GM12872 (cell line): ENCODE results near the gene GNAI3.

ENCODE experiments used
- CTCF ChIP-seq: IDR thresholded peaks from 3 replicates; pipeline ENCODE4 v1.5.1; 2011; ENCODE audit warnings: low read depth, mild to moderate bottlenecking, low read length, moderate library complexity; ENCODE audit not compliant: insufficient read depth

Gene GNAI3

GRCh38 chr1:109528712-109529111 lies 19.7 kb upstream of the GNAI3 start:
- no peak for TF ChIP-seq CTCF

GRCh38 chr1:109529881-109530456 lies 18.4 kb upstream of the GNAI3 start:
- no peak for TF ChIP-seq CTCF

- TF ChIP-seq CTCF = no peak
These were observed 17.8 kb upstream of the GNAI3 start for GRCh38 chr1:109530457-109531087.

GRCh38 chr1:109531380-109531779 lies 17.0 kb upstream of the GNAI3 start:
- no peak for TF ChIP-seq CTCF

- TF ChIP-seq CTCF = no peak
These were observed 16.5 kb upstream of the GNAI3 start for GRCh38 chr1:109531826-109532364.

- TF ChIP-seq CTCF = peak; percentile 99
These were observed 15.9 kb upstream of the GNAI3 start for GRCh38 chr1:109532365-109533136.

- no peak for TF ChIP-seq CTCF
These were observed 14.0 kb upstream of the GNAI3 start for GRCh38 chr1:109534307-109534858.
